HG03575 (cell line): ENCODE results near the gene SSC4D.
"Not testable (repeated sequence)": the region's sequence is repeated elsewhere in the genome, so short reads cannot be mapped to it uniquely, and the experiment has no call there.

Source experiments
- ATAC-seq: cut with Tn5 transposase; IDR thresholded peaks from one replicate; pipeline ENCODE4 v1.9.1; 2021; ENCODE audit not compliant: unreplicated experiment, insufficient number of reproducible peaks, low FRiP score; ENCODE audit errors: extremely low read depth

The SSC4D gene

DNA sequence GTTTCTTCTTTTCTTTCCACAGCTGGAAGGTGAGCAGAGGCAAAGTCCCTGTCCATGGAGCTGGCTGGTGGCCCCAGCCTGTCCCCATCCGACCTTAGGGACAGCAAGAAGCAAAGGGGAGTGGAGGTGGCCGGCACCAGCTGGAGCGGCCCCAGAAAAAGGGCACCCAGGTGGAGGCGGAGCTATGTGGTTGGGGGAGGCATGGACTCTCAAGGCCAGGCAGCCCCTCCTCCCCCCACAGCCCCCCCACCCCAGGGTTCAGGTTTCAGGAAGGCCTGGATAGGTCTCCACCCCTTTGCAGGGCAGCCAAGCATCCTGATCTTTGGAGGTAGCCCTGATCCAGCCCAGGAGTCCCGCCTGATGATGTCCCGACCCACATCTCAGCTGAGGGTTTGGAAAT lies at the start of gene SSC4D:
Gene SSC4D, minus strand, starts transcription at position 161 of the 400 bp plus-strand sequence. CDS start 5,258 bp downstream, outside the sequence.
- no peak for ATAC-seq

GRCh38 chr7:76458504-76458903 lies 49.0 kb upstream of the SSC4D start:
- not testable (repeated sequence) for ATAC-seq

DNA sequence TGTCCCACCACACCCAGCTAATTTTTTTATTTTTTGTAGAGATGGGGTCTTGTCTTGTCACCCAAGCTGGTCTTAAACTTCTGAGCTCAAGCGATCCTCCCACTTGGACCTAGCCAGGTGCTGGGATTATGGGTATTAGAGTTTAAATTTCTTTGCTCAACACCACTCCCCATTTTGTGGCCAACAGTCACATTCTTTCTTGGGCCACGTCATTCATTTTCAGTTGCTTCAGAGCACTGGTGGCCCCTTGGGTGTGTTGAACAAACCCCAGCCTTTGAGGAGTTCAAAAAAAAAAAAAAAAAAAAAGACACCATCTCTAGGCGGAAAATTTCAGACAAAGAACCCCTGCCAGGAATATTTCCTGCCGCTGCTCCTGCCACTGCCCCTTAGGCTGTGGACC lies 47.5 kb upstream of the SSC4D start:
- ATAC-seq = not testable (repeated sequence)

GRCh38 chr7:76445577-76446008 lies 36.1 kb upstream of the SSC4D start:
- not testable (repeated sequence) for ATAC-seq

DNA sequence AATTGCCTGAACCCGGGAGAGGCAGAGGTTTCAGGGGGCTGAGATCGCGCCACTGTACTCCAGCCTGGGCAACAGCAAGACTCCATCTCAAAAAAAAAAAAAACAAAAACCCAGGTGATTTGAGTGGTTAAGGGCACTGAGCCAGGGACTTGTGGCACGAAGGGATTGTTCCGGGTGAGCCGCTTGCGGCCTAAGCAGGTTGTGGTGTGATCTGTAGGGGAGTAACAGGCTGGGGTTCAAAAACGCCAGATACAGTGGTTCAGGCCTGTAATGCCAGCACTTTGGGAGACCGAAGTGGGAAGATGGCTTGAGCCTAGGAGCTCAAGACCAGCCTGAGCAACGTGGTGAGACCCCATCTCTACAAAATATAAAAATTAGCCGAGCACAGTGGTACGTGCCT lies 34.3 kb upstream of the SSC4D start:
- not testable (repeated sequence) for ATAC-seq

DNA sequence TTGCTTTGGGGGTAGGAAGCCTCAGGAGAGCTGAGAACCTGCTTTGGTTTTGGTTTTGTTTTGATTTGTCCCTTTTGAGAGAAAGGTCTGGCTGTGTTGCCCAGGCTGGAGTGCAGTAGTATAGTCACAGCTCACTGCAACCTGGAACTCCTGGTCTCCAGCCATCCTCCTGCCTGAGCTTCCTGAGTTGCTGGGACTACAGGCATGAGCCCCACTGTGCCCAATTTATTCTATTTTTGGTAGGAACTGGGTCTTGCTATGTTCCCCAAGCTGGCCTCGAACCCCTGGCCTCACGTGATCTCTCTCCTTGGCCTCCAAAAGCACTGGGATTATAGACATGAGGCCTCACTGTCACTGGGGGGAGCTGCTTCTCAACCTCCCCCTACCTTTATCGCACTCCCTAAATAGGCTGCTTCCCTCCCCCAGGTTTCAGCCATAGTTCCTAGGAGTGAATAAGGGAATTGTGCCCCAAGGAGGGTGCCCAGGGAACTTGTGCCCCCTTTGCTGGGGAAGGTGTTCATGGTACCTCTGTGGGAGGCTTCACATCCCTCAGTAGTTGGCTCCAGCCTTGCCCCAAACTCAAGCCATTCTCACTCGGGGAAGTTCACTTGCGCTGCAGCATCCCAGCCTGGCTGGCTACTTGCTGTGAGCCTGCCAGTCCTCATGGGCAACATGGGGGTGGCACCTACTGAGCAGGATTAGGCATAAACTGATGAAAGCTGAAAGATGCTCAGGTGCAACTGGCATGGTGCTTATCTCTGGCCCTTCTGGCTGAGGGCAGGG lies 33.4 kb upstream of the SSC4D start:
- ATAC-seq = not testable (repeated sequence)

- ATAC-seq = not testable (repeated sequence)
These were observed 32.3 kb upstream of the SSC4D start for GRCh38 chr7:76441792-76442191.

GRCh38 chr7:76440404-76440803 lies 30.9 kb upstream of the SSC4D start:
- not testable (repeated sequence) for ATAC-seq

DNA sequence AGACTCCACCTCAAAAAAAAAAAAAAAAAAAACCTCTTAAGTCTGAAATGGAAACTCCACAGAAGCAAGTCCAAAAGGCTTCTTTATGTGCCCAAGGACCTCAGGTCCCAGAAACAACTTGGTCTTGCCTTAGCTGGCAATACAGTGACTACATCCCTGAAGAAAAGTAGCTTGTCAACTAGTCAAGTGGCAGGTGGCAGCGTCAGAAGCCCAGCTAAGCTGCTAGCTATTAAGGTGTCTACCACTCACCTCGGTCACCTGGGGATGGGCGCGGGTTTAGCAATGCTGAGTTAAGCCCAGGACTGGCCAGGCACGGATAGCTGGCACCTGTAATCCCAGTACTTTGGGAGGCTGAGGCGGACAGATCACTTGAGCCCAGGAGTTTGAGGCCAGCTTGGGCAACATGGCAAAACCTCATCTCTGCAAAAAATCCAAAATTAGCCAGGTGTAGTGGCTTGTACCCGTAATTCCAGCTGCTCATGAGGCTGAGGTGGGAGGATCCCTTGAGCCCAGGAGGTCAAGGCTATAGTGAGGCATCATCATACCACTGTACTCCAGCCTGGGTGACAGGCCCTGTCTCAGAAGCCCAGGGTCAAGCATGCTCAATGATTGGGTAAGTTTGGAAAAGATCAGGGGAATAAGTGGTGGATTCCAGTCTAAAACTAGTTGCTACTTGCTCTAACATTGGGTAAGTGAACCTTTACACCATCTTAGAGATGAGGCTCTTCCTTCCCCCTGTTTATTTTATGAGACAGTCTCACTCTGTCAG lies 29.8 kb upstream of the SSC4D start:
- not testable (repeated sequence) for ATAC-seq

GRCh38 chr7:76437873-76438272 lies 28.4 kb upstream of the SSC4D start:
- ATAC-seq = not testable (repeated sequence)

GRCh38 chr7:76430836-76431235 lies 21.3 kb upstream of the SSC4D start:
- no peak for ATAC-seq

DNA sequence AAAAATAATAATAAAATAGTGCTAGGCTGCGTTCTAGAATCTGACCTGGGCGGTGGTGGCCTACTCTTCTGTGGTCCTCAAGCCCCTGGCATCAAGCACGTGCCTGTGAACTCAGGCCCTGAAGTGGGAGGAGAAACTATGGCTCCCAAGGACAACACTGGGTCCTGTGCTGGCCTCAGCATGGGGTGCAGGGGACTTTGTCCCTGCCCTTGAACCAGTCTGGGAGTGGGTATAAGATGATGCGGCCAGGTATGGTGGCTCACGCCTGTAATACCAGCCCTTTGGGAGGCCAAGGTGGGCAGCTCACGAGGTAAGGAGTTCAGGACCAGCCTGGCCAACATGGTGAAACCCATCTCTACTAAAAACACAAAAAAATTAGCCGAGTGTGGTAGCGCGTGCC lies 20.7 kb upstream of the SSC4D start:
- no peak for ATAC-seq

DNA sequence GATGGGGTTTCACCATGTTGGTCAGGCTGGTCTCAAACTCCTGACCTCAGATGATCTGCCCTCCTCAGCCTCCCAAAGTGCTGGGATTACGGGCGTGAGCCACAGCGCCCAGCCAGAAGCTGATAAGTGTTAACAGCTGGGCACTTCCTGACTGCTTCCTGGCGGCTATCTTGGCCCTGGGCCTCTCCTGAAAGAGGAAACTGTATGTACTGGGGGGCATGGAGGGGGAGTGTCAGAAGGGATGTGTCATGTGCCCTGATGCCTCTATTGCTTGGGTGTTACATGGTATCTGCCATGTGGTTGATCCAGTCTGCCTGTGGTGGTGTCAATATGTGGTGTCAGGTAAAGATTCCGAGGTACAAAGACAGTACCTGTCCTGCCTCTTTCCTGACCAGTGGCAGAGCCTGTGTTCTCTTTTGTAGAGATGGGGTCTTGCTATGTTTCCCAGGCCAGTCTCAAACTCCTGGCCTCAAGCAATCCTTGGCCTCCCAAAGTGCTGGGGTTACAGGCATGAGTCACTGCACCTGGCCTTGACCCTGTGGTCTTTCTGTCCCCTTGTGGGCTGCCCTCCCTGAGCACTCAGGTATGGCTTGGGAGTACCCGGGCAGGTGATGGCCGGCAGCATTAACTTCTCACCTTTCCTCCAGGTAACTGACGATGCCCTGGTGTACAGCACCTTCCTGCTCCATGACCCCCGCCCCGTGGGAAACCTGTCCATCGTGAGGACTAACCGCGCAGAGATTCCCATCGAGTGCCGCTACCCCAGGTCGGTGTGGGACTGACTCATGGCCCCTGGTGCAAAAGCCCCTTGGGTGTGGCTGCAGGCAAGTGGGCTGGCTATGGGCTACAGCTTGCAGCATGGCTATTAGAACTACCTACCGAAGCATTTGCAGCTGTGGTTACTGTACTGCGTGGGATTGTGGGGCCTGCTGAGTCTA lies 19.6 kb upstream of the SSC4D start:
- ATAC-seq = no peak

DNA sequence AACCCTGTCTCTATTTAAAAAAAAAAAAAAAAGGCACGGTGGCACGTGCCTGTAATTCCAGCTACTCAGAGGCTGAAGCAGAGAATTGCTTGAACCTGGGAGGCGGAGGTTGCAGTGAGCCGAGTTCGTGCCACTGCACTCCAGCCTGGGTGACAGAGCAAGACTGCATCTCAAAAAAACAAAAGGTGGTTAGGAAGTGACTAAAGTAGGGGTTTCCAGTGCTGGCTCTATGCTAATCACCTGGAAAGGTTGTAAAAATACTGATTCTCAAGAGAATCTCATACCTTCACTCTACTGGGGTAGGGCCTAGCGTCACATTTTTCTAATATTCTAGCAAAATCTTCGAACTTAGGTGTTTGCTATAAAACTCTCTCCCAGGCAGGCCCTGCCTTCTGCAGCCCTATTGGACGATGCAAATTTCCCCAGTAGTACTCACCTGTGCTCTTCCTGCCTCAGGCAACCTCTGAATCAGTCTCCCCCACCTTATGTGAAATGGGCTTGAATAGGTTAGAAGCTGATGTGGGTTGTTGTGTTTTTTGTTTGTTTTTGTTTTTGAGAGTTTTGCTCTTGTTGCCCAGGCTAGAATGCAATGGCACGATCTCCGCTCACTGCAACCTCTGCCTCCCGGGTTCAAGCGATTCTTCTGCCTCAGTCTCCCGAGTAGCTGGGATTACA lies 18.8 kb upstream of the SSC4D start:
- ATAC-seq = no peak

DNA sequence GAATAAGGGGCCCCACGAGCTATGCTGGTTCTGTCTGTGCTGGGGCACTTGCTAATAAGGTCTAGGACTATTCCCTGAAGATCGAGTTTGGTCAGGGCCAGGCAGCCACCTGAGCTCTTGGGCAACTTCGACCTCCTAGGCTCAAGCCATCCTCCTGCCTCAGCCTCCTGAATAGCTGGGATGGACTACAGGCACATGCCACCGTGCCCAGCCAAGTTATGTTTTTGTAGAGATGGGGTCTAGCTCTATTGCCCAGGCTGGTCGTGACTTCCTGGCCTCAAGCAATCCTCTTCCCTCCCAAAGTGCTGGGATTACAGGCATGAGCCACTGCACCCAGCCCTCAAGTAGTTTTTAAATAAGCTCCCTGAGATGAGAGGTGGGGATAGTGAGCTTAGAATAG lies 18.1 kb upstream of the SSC4D start:
- ATAC-seq = no peak

DNA sequence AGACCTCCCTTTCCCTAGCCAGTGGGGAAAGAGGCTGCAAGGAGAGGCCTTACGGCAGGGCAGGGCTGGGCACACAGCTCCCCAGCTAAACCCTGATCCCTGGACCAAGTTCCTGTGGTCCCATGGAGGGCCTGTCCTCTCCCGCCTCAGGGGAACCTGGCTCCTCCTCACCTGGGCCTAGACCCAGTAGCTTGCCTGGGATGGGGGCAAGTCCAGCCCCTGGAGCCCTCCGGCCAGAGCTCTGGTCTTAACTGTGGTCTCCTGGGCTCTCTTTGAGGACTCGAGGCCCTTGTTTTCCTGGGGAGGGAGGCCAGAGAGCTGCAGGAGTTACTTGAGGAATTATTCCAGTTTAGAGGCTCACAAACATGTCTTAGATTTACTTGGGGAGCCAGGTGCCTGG lies 16.7 kb upstream of the SSC4D start:
- ATAC-seq = no peak

- not testable (repeated sequence) for ATAC-seq
These were observed 16.1 kb upstream of the SSC4D start for GRCh38 chr7:76425558-76425957.

- ATAC-seq = no peak
These were observed 15.7 kb upstream of the SSC4D start for GRCh38 chr7:76425156-76425555.
